HUES48 (cell line): ENCODE results near the gene TMC3.

Experiments
- H3K27ac ChIP-seq: one replicate; pipeline ENCODE4 v1.7.0; 2013; ENCODE audit warnings: low read depth, low read length, inconsistent platforms
- H3K27me3 ChIP-seq: 2 replicates; pipeline ENCODE4 v1.6.1; 2013; ENCODE audit warnings: mild to moderate bottlenecking, low read length; ENCODE audit not compliant: control insufficient read depth, insufficient read depth
- H3K36me3 ChIP-seq: 2 replicates; pipeline ENCODE4 v1.6.1; 2013; ENCODE audit warnings: low read length; ENCODE audit not compliant: control insufficient read depth, insufficient read depth
- H3K4me1 ChIP-seq: 2 replicates; pipeline ENCODE4 v1.6.1; 2013; ENCODE audit warnings: mild to moderate bottlenecking, low read length; ENCODE audit not compliant: control insufficient read depth, insufficient read depth
- H3K4me3 ChIP-seq: 2 replicates; pipeline ENCODE4 v1.5.1; 2013; ENCODE audit warnings: mild to moderate bottlenecking, low read depth, low read length
- H3K9ac ChIP-seq: 2 replicates; pipeline ENCODE4 v1.6.1; 2013; ENCODE audit warnings: mild to moderate bottlenecking, low read depth, low read length, moderate library complexity
- H3K9me3 ChIP-seq: 2 replicates; pipeline ENCODE4 v1.6.1; 2013; ENCODE audit warnings: low read length; ENCODE audit not compliant: control insufficient read depth, insufficient read depth

The TMC3 gene

DNA sequence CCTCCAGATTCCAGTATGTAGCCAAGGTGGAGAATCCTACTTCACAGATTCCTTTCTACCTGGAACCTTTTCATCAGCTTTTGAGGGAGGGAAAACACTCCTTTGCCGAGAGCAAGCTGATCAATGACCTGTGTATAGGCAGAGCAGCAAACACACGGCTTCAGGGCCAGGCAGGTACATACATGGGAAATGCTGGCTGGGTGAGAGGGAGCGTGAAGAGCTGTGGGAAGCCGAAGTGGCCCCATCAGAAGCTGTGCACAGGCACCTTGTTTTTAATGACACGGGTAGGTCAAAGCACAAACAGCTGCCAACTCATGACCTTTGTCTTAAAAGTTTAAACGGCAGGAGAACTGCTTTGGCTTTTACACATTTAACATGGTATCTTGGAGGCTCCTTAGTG, 75.4 kb downstream of the TMC3 start:
- no peaks in the 10 kb centered on the region for H3K36me3 ChIP-seq
- no peaks in the 10 kb centered on the region for H3K9me3 ChIP-seq
- H3K4me3 ChIP-seq, result no peak overlapping the region
- H3K4me1 ChIP-seq, result peaks cover 13% of the 10 kb centered on the region
- H3K27ac ChIP-seq, result no peak overlapping the region
- H3K9ac ChIP-seq, result no peak overlapping the region
- no peaks in the 10 kb centered on the region for H3K27me3 ChIP-seq

- peaks cover 7% of the 10 kb centered on the region for H3K4me1 ChIP-seq
- H3K4me3 ChIP-seq, result no peak overlapping the region
Observed at GRCh38 chr15:81297603-81298575, 76.1 kb downstream of the TMC3 start.

GRCh38 chr15:81297147-81297572, 76.9 kb downstream of the TMC3 start:
- peaks cover 7% of the 10 kb centered on the region for H3K4me1 ChIP-seq
- no peak overlapping the region for H3K9ac ChIP-seq

More at GRCh38 chr15:81297603-81298575, 76.1 kb downstream of the TMC3 start:
- Histone ChIP-seq H3K9ac (no peak overlapping the region), H3K27me3 (no peaks in the 10 kb centered on the region), H3K27ac (no peak overlapping the region), H3K36me3 (no peaks in the 10 kb centered on the region), H3K9me3 (no peaks in the 10 kb centered on the region)

GRCh38 chr15:81296673-81297072, 77.3 kb downstream of the TMC3 start:
- Histone ChIP-seq H3K4me1 (peaks cover 7% of the 10 kb centered on the region), H3K9ac (no peak overlapping the region), H3K9me3 (no peaks in the 10 kb centered on the region), H3K27ac (no peak overlapping the region), H3K36me3 (no peaks in the 10 kb centered on the region), H3K27me3 (no peaks in the 10 kb centered on the region), H3K4me3 (no peak overlapping the region)

More at GRCh38 chr15:81297147-81297572, 76.9 kb downstream of the TMC3 start:
- no peaks in the 10 kb centered on the region for H3K9me3 ChIP-seq
- H3K36me3 ChIP-seq, result no peaks in the 10 kb centered on the region
- H3K4me3 ChIP-seq, result no peak overlapping the region
- H3K27ac ChIP-seq, result no peak overlapping the region
- H3K27me3 ChIP-seq, result no peaks in the 10 kb centered on the region

DNA sequence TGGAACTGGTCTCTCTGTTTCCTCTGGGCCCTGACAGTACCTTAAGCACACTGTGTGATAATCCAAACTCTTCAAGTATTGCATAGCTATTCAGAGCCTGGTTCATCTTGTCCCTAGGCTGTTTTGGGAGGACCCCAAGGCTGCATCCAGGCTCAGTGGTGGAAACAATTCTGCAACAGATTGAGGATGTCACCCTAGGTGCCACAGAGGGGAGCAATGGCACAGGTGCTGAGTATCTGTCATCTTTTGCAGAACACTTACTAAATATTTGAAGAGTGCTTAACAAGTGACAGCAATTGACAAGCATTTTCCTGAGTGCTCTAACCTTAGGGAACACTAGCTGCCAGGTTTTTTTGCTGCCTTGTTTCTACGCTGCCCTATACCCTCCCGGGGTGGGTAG, 77.8 kb downstream of the TMC3 start:
- Histone ChIP-seq H3K27ac (no peak overlapping the region), H3K36me3 (no peaks in the 10 kb centered on the region), H3K27me3 (no peaks in the 10 kb centered on the region), H3K4me1 (peaks cover 7% of the 10 kb centered on the region), H3K9ac (no peak overlapping the region), H3K9me3 (no peaks in the 10 kb centered on the region), H3K4me3 (no peak overlapping the region)

GRCh38 chr15:81295486-81296121, 78.4 kb downstream of the TMC3 start:
- Histone ChIP-seq H3K9me3 (no peaks in the 10 kb centered on the region), H3K27me3 (no peaks in the 10 kb centered on the region), H3K36me3 (no peaks in the 10 kb centered on the region), H3K4me3 (no peak overlapping the region), H3K9ac (no peak overlapping the region), H3K27ac (no peak overlapping the region), H3K4me1 (peaks cover 7% of the 10 kb centered on the region)

GRCh38 chr15:81294516-81294880, 79.5 kb downstream of the TMC3 start:
- Histone ChIP-seq H3K4me3 (no peak overlapping the region), H3K4me1 (peaks cover 7% of the 10 kb centered on the region)

GRCh38 chr15:81293728-81294515, 80.1 kb downstream of the TMC3 start:
- Histone ChIP-seq H3K9me3 (no peaks in the 10 kb centered on the region), H3K36me3 (no peaks in the 10 kb centered on the region), H3K27me3 (no peaks in the 10 kb centered on the region), H3K4me3 (no peak overlapping the region), H3K9ac (no peak overlapping the region), H3K4me1 (peaks cover 7% of the 10 kb centered on the region), H3K27ac (no peak overlapping the region)

More at GRCh38 chr15:81294516-81294880, 79.5 kb downstream of the TMC3 start:
- H3K27ac ChIP-seq, result no peak overlapping the region
- no peaks in the 10 kb centered on the region for H3K36me3 ChIP-seq
- H3K9ac ChIP-seq, result no peak overlapping the region
- no peaks in the 10 kb centered on the region for H3K27me3 ChIP-seq
- H3K9me3 ChIP-seq, result no peaks in the 10 kb centered on the region

- Histone ChIP-seq H3K4me1 (peaks cover 7% of the 10 kb centered on the region), H3K9ac (no peak overlapping the region), H3K27ac (no peak overlapping the region), H3K27me3 (no peaks in the 10 kb centered on the region), H3K36me3 (no peaks in the 10 kb centered on the region), H3K9me3 (no peaks in the 10 kb centered on the region), H3K4me3 (no peak overlapping the region)
Observed at GRCh38 chr15:81292523-81293001, 81.5 kb downstream of the TMC3 start.

GRCh38 chr15:81291916-81292522, 82.0 kb downstream of the TMC3 start:
- H3K36me3 ChIP-seq, result no peaks in the 10 kb centered on the region
- no peak overlapping the region for H3K9ac ChIP-seq
- H3K9me3 ChIP-seq, result no peaks in the 10 kb centered on the region
- no peak overlapping the region for H3K27ac ChIP-seq
- no peak overlapping the region for H3K4me3 ChIP-seq
- H3K27me3 ChIP-seq, result no peaks in the 10 kb centered on the region
- H3K4me1 ChIP-seq, result peaks cover 7% of the 10 kb centered on the region
